OCI-LY1 (cell line): ENCODE results near the gene LRRC14B.

ENCODE experiments used
- EZH2 ChIP-seq: fragments of 200-600 bp; sonication (generic), shearing (Covaris generic); IDR thresholded peaks from 2 replicates; pipeline ENCODE4 v1.8.0; 2017; ENCODE audit warnings: borderline replicate concordance, mixed run types, mild to moderate bottlenecking, antibody characterized with exemption, low read length, moderate library complexity, mixed read lengths
- TF ChIP-seq, protein P1 (sequence below): fragments of 200-600 bp; sonication (generic), shearing (Covaris generic); IDR thresholded peaks from 2 replicates; pipeline ENCODE4 v1.5.1; 2017; ENCODE audit warnings: mild to moderate bottlenecking, antibody characterized with exemption, low read length, moderate library complexity, mixed read lengths

DNA sequence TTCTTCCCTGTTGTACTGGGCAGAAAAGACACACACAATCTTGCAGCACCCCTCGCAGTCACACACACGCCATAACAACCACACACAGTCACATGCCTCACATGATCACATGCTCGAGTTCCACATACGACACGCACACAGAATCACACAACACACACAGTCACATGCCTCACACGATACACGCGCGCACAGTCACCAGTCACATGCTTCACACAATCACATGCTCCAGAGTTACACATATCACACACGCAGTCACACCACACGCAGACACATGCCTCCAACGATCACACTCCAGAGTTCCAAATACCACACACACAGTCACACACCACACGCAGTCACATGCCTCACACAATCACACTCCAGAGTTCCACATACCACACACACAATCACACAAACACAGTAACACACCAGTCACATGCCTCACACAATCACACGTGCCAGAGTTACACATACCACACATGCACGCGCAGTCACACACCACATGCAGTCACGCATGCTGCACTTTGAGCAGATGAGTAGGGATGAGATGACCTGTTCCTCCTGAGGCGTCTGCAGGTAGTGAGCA is 49.0 kb upstream of the LRRC14B start:
- TF ChIP-seq, protein P1, sequence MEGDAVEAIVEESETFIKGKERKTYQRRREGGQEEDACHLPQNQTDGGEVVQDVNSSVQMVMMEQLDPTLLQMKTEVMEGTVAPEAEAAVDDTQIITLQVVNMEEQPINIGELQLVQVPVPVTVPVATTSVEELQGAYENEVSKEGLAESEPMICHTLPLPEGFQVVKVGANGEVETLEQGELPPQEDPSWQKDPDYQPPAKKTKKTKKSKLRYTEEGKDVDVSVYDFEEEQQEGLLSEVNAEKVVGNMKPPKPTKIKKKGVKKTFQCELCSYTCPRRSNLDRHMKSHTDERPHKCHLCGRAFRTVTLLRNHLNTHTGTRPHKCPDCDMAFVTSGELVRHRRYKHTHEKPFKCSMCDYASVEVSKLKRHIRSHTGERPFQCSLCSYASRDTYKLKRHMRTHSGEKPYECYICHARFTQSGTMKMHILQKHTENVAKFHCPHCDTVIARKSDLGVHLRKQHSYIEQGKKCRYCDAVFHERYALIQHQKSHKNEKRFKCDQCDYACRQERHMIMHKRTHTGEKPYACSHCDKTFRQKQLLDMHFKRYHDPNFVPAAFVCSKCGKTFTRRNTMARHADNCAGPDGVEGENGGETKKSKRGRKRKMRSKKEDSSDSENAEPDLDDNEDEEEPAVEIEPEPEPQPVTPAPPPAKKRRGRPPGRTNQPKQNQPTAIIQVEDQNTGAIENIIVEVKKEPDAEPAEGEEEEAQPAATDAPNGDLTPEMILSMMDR, result no peak
- TF ChIP-seq EZH2, result no peak
